HG02981 (cell line): ENCODE data around the gene DCUN1D5.

Experiments used
- ATAC-seq: cut with Tn5 transposase; IDR thresholded peaks from one replicate; pipeline ENCODE4 v1.9.1; 2021; ENCODE audit warnings: mild to moderate bottlenecking, moderate library complexity; ENCODE audit not compliant: unreplicated experiment

DCUN1D5 gene

DNA sequence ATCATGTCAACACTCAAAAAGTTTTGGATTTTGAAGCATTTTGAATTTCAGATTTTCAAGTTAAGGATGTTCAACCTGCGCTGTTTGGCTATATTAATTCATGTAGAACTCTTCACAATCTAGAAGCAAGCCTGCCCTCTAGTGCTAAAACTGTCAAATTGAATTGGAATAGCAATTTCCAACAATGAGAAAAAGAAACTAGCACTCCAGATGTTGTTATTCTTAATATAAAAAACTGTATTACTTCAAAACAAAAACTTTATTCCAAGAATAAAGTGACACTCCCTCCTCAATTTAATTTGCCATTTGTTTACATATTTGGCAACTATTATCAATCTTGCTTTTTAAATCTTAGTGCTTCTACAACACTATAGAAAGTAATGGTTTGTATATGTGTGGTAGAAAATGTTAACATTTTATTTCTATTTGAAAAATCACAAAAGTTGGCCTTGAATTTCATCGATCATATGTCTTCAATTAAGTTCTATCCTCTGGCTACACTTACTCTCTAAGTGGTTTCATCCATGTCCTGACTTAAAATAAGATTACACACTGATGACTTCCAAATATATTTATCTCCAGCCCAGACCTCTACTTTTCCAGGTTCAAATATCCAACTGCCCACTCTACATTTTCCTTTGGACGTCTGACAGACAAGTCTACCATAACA, 36.6 kb downstream of the DCUN1D5 start:
- peak; percentile 59 for ATAC-seq

GRCh38 chr11:103053997-103054396, 38.0 kb downstream of the DCUN1D5 start:
- ATAC-seq = no peak

GRCh38 chr11:103051981-103052380, 40.0 kb downstream of the DCUN1D5 start:
- ATAC-seq = no peak

GRCh38 chr11:103051151-103051801, 40.7 kb downstream of the DCUN1D5 start:
- peak; percentile 34 for ATAC-seq

DNA sequence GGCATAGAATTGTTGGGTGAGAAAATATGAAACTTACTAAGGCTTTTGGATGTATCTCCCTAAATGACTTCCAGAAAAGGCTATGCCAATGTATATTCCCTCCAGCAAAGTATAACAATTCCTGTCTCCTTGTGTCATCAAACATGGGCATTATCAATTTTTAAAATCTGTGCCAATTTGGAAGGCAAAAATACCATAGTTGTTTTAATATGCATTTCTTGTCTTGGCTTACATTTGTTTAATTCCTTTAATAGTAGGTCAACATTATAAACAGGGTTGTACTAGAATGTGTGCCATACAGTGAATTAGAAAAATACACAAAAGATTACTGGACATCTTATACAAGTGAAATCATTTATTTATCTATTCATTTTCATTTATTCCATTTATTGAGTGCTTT, 41.6 kb downstream of the DCUN1D5 start:
- no peak for ATAC-seq

DNA sequence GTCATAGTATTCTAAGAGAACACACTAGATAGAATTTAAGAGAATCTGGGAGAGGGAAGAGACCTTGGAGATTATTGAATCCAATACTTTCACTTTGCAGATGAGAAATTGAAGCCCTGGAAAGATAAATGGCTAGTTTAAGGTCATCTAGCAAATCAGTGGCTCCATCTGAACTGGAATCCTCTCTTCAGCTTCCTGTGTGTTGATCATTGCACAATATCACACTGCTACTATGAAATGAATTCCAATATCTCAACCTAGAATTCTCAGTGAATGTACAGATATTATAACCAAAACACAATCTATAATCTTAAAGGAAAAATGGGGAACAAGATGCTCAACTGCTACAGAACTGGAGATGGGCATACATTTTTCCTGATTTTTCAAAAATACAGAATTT, 44.1 kb downstream of the DCUN1D5 start:
- no peak for ATAC-seq

- no peak for ATAC-seq
Observed at GRCh38 chr11:103043826-103044678, 47.9 kb downstream of the DCUN1D5 start.

- no peak for ATAC-seq
Observed at GRCh38 chr11:103042161-103042560, 49.8 kb downstream of the DCUN1D5 start.

DNA sequence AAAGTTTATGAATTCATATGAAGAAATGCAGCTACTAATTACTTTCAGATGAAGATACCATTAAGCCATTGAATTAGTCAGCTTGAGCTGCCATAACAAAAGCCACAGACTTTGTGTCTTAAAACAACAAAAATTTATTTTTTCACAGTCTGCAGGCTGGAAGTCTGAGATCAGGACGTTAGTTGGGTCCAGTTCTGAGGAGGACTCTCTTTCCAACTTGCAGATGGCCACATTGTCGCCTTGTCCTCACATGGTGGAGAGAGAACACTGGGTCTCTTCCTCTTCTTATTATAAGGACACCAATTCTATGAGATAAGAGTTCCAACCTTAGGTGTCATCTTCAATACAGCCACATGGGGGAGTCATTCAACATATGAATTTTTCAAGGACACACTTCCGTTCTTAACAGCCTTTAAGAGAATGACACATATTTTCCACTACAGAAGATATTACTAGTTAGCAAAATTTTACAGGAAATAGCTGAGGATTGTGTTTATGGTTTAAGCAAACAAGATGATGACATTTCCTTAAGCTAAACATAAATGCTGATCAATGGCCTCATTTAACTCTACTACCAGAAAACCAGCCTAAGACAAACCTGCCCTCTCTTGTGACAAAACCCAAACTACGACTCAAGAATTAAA, 56.0 kb downstream of the DCUN1D5 start:
- peak; percentile 98 for ATAC-seq

DNA sequence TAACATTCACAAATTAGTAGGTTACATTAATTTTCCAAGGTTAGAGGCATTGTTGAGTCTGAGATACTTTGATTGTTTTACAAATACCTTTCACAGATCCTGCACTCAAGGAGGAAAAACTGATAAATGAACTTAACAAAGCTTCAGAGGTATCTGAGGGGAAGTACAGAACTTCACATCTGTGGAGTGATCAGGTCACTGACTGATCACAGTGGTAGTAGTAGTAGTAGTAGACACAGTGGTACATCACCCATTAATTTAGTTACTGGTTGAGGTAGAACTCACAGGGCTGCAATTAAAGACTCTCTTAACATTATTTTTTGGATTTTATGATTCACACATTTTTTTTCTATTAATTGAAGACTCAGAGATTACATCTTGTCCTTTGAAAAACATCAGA, 56.7 kb downstream of the DCUN1D5 start:
- no peak for ATAC-seq

DNA sequence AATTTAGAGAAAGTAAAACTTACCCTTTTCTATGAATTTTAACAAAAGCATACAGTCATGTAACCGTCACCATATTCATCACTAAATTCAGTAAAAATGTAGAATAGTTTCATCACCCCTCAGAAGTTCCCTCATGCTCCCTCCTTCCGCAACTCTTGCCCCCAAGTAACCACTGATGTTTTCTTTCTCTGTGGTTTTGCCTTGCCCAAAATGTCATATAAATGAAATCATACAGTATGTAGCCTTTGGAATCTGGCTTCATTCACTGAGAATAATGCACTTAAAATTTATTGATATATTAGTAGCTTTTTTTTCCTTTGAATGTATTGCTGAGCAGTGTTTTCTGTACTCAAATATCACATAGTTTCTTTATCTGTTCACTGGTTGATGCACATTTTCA, 60.1 kb downstream of the DCUN1D5 start:
- no peak for ATAC-seq

DNA sequence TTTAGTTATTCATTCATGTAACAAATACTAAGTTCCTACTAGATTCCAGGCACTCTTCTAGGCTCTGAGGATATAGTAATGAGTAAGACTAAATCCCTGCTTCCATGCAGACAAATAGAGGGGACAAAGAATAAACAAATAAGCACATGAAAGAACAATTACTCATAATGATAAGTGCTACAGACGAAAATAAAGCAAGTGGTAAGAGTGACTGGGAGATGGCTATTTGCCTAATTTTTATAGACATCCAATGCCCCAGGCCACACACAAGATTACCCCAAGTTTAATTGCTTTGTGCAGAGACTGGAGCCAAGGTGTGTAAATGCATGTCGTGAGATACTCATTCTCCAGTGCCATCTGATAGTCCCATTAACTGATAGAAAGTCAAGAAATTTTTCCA, 62.6 kb downstream of the DCUN1D5 start:
- ATAC-seq = no peak

GRCh38 chr11:103028304-103029020, 63.5 kb downstream of the DCUN1D5 start:
- peak; percentile 96 for ATAC-seq

- ATAC-seq = no peak
Observed at GRCh38 chr11:103024086-103024485, 67.9 kb downstream of the DCUN1D5 start.

DNA sequence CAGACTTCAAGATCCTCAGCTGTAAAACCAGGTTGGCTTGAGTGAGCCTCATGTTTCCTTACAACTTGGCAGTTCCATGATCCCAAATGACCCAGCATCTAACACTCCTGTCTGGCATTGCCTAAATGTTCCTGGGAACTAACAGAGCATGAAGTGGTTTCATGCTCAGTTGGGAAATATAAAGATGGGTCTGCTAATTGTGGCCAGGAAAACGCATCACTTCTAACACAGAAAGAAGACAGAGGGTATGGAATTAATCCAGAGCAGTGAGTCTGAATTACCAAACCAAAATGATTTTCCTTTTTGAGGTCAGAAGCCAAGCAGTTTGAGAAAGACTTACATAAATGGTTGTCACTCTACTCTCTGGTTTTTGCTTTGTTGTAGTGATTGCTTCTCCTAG, 75.9 kb downstream of the DCUN1D5 start:
- no peak for ATAC-seq

DNA sequence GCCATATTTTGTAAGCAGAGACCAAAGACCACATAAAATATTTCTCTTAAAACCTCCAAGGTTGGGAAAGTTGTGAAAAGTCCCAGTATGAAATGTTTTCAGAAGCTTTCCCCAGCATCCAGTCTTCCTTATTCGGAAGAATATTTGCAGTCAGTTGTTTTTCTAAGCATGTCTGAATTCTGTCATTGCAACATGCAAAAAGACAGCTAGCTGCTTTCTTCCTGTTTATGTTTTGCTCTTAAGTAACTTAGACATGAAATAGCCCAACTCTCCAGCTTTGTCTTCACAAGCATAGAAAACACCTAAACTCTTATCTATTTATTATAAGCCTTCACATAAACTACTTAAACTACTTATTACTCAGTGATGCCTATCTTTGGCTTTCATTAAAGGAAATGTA, 78.5 kb downstream of the DCUN1D5 start:
- no peak for ATAC-seq
